ENCODE results near the gene NSD1.
"Not testable (repeated sequence)": the region's sequence is repeated elsewhere in the genome, so short reads cannot be mapped to it uniquely, and the experiment has no call there.

DNA sequence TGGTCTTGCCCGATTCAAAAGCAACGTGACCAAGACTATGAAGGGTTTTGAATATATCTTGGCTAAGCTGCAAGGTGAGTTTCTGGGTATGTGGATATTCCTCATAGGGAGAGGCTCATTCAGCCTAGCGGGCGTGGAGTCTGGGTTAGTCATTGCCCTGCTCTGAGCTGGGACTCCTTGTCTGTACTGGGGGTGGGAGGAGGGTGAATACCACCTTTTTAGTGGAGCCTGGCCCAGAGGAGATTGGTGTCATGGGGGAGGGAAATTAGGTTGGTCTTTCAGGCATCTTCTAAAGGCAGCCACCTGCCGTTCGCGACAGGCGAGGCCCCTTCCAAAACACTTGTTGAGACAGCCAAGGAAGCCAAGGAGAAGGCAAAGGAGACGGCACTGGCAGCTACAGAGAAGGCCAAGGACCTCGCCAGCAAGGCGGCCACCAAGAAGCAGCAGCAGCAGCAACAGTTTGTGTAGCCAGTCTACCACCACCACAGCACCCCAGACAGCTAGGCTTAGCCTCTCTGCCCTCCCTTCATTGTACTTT, 172.6 kb downstream of the NSD1 start:
- TF ChIP-seq, protein P1, sequence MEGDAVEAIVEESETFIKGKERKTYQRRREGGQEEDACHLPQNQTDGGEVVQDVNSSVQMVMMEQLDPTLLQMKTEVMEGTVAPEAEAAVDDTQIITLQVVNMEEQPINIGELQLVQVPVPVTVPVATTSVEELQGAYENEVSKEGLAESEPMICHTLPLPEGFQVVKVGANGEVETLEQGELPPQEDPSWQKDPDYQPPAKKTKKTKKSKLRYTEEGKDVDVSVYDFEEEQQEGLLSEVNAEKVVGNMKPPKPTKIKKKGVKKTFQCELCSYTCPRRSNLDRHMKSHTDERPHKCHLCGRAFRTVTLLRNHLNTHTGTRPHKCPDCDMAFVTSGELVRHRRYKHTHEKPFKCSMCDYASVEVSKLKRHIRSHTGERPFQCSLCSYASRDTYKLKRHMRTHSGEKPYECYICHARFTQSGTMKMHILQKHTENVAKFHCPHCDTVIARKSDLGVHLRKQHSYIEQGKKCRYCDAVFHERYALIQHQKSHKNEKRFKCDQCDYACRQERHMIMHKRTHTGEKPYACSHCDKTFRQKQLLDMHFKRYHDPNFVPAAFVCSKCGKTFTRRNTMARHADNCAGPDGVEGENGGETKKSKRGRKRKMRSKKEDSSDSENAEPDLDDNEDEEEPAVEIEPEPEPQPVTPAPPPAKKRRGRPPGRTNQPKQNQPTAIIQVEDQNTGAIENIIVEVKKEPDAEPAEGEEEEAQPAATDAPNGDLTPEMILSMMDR (conservative IDR thresholded peaks at IDR 0.05 in 1 of 2, IDR thresholded peaks at IDR 0.05 in 1 of 2; ENCODE audit: low read depth in 1 of 2, low read length in 2 of 2): not testable (repeated sequence)
- TF ChIP-seq EZH2 (IDR thresholded peaks at IDR 0.05; ENCODE audit: low read length, missing control alignments): not testable (repeated sequence)

Measured in fibroblast of lung (primary cell).